Astrocyte (in vitro differentiated cells and primary cell): ENCODE measurements around the gene SLC24A4. TPM values are rescaled to one million over a fixed set of nuclear protein-coding genes. Genes with fewer than 3 reads are reported as not detected.

Experiments used
- DNase-seq: peaks from one replicate; pipeline ENCODE4 v3.0.0-alpha.2; 2010; ENCODE audit warnings: low read depth
- FAIRE-seq: peaks from 2 replicates; lab custom pipeline; 2011; peaks lifted over from hg19 to GRCh38; lab: Jason Lieb, UNC
- H2AFZ ChIP-seq: 2 replicates; pipeline ENCODE4 v1.6.0; 2012; ENCODE audit warnings: low read depth, low read length, inconsistent platforms
- H3K27ac ChIP-seq: 2 replicates; pipeline ENCODE4 v1.5.1; 2011; ENCODE audit warnings: low read depth, low read length, inconsistent platforms
- H3K27me3 ChIP-seq: 2 replicates; pipeline ENCODE4 v1.6.0; 2011; ENCODE audit warnings: low read length, inconsistent platforms; ENCODE audit not compliant: insufficient read depth
- H3K36me3 ChIP-seq: 2 replicates; pipeline ENCODE4 v1.5.1; 2011; ENCODE audit warnings: low read length, inconsistent platforms; ENCODE audit not compliant: insufficient read depth
- H3K4me1 ChIP-seq: 2 replicates; pipeline ENCODE4 v1.5.1; 2011; ENCODE audit warnings: low read length, inconsistent platforms; ENCODE audit not compliant: insufficient read depth
- H3K4me2 ChIP-seq: 2 replicates; pipeline ENCODE4 v1.6.0; 2012; ENCODE audit warnings: low read length, inconsistent platforms
- H3K4me3 ChIP-seq: 2 replicates; pipeline ENCODE4 v1.5.1; 2011; ENCODE audit warnings: low read depth, mild to moderate bottlenecking, low read length, inconsistent platforms; ENCODE audit not compliant: insufficient read depth
- H3K79me2 ChIP-seq: 2 replicates; pipeline ENCODE4 v1.6.0; 2012; ENCODE audit warnings: mild to moderate bottlenecking, low read length, inconsistent platforms; ENCODE audit not compliant: insufficient read depth
- H3K9ac ChIP-seq: 2 replicates; pipeline ENCODE4 v1.6.0; 2012; ENCODE audit warnings: mild to moderate bottlenecking, low read length, inconsistent platforms
- H3K9me3 ChIP-seq: 2 replicates; pipeline ENCODE4 v1.5.1; 2012; ENCODE audit warnings: low read depth, mild to moderate bottlenecking, low read length, inconsistent platforms; ENCODE audit not compliant: insufficient read depth
- H4K20me1 ChIP-seq: 2 replicates; pipeline ENCODE4 v1.6.0; 2012; ENCODE audit warnings: low read length, inconsistent platforms; ENCODE audit not compliant: insufficient read depth
- H3K27ac Mint-ChIP-seq: one replicate; pipeline ENCODE4 v1.8.0; 2021; ENCODE audit warnings: mild to moderate bottlenecking, mixed read lengths; ENCODE audit not compliant: unreplicated experiment
- H3K27me3 Mint-ChIP-seq: one replicate; pipeline ENCODE4 v1.8.0; 2021; ENCODE audit warnings: low read depth, mixed read lengths; ENCODE audit not compliant: unreplicated experiment
- H3K36me3 Mint-ChIP-seq: one replicate; pipeline ENCODE4 v1.8.0; 2021; ENCODE audit warnings: low read depth, mixed read lengths; ENCODE audit not compliant: unreplicated experiment
- H3K4me1 Mint-ChIP-seq: one replicate; pipeline ENCODE4 v1.8.0; 2021; ENCODE audit warnings: low read depth, mixed read lengths; ENCODE audit not compliant: unreplicated experiment
- H3K4me3 Mint-ChIP-seq: one replicate; pipeline ENCODE4 v1.8.0; 2021; ENCODE audit warnings: mild to moderate bottlenecking, moderate library complexity, mixed read lengths; ENCODE audit not compliant: unreplicated experiment
- H3K9me3 Mint-ChIP-seq: one replicate; pipeline ENCODE4 v1.8.0; 2021; ENCODE audit warnings: mild to moderate bottlenecking, mixed read lengths; ENCODE audit not compliant: unreplicated experiment
- CTCF ChIP-seq: IDR thresholded peaks from 2 replicates; pipeline ENCODE4 v1.5.1; 2011; ENCODE audit warnings: low read depth, mild to moderate bottlenecking, inconsistent platforms, low read length, moderate library complexity; ENCODE audit not compliant: insufficient read depth
- EZH2 ChIP-seq: IDR thresholded peaks from 2 replicates; pipeline ENCODE4 v1.6.1; 2012; ENCODE audit warnings: mild to moderate bottlenecking, low read length, inconsistent platforms; ENCODE audit not compliant: insufficient read depth
- total RNA-seq: library from RNA; stranded (reverse); gene quantifications from 2 replicates; pipeline ENCODE4 v1.2.1, GENCODE V29; 2021

SLC24A4 gene
- total RNA-seq, 1 donor from 2014 or later, result not detected

- H3K4me3 ChIP-seq, result no peak overlapping the region
These were observed 176.3 kb downstream of the SLC24A4 start for GRCh38 chr14:92499234-92499633.

GRCh38 chr14:92500491-92500941 lies 177.6 kb downstream of the SLC24A4 start:
- no peak for DNase-seq
- Mint-ChIP-seq H3K4me1 (peaks cover 31% of the 10 kb centered on the region), H3K4me3 (no peak overlapping the region), H3K27ac (peak overlapping the region; percentile 53), H3K36me3 (no peaks in the 10 kb centered on the region), H3K27me3 (peaks cover 7% of the 10 kb centered on the region), H3K9me3 (peaks cover 3% of the 10 kb centered on the region)
- no peak overlapping the region for H3K4me2 ChIP-seq
- TF ChIP-seq EZH2 (no peak), CTCF (no peak)
- H3K9ac ChIP-seq, result no peak overlapping the region
- no peak overlapping the region for H3K4me3 ChIP-seq
- no peaks in the 10 kb centered on the region for H3K79me2 ChIP-seq
- peak overlapping the region; percentile 16 for H2AFZ ChIP-seq
- H3K27ac ChIP-seq, result no peak overlapping the region
- H3K27me3 ChIP-seq, result peaks cover 8% of the 10 kb centered on the region
- no peaks in the 10 kb centered on the region for H4K20me1 ChIP-seq
- H3K4me1 ChIP-seq, result peaks cover 20% of the 10 kb centered on the region
- no peaks in the 10 kb centered on the region for H3K36me3 ChIP-seq
- FAIRE-seq, result no peak
- H3K9me3 ChIP-seq, result no peaks in the 10 kb centered on the region

More at GRCh38 chr14:92499234-92499633, 176.3 kb downstream of the SLC24A4 start:
- Histone ChIP-seq H3K4me1 (peaks cover 15% of the 10 kb centered on the region), H3K9ac (no peak overlapping the region), H3K36me3 (no peaks in the 10 kb centered on the region), H3K27ac (no peak overlapping the region), H3K4me2 (no peak overlapping the region), H3K79me2 (no peaks in the 10 kb centered on the region), H3K27me3 (peaks cover 8% of the 10 kb centered on the region), H3K9me3 (no peaks in the 10 kb centered on the region), H4K20me1 (no peaks in the 10 kb centered on the region), H2AFZ (no peak overlapping the region)
- H3K27me3 Mint-ChIP-seq, result peaks cover 7% of the 10 kb centered on the region
- TF ChIP-seq CTCF, result no peak
- no peak for TF ChIP-seq EZH2
- no peak for DNase-seq
- no peak overlapping the region for H3K4me3 Mint-ChIP-seq
- FAIRE-seq, result no peak
- no peak overlapping the region for H3K27ac Mint-ChIP-seq
- H3K4me1 Mint-ChIP-seq, result peaks cover 30% of the 10 kb centered on the region
- H3K36me3 Mint-ChIP-seq, result no peaks in the 10 kb centered on the region
- no peaks in the 10 kb centered on the region for H3K9me3 Mint-ChIP-seq

- Histone ChIP-seq H3K27me3 (peaks cover 5% of the 10 kb centered on the region), H4K20me1 (no peaks in the 10 kb centered on the region), H3K27ac (no peak overlapping the region), H3K9ac (no peak overlapping the region), H2AFZ (no peak overlapping the region), H3K4me2 (no peak overlapping the region), H3K36me3 (no peaks in the 10 kb centered on the region), H3K4me3 (no peak overlapping the region), H3K4me1 (peaks cover 20% of the 10 kb centered on the region), H3K9me3 (no peaks in the 10 kb centered on the region), H3K79me2 (no peaks in the 10 kb centered on the region)
- FAIRE-seq (peak; percentile 90), DNase-seq (peak; percentile 85)
- no peaks in the 10 kb centered on the region for H3K36me3 Mint-ChIP-seq
- peaks cover 3% of the 10 kb centered on the region for H3K9me3 Mint-ChIP-seq
- TF ChIP-seq EZH2, result no peak
- no peak for TF ChIP-seq CTCF
- H3K27ac Mint-ChIP-seq, result no peak overlapping the region
- H3K27me3 Mint-ChIP-seq, result peaks cover 7% of the 10 kb centered on the region
- H3K4me3 Mint-ChIP-seq, result peak overlapping the region; percentile 14
- peaks cover 31% of the 10 kb centered on the region for H3K4me1 Mint-ChIP-seq
These were observed 179.0 kb downstream of the SLC24A4 start for GRCh38 chr14:92501891-92502351.
